HG03342 (cell line): ENCODE results near the gene LIN37.

Source experiments
- ATAC-seq: cut with Tn5 transposase; IDR thresholded peaks from one replicate; pipeline ENCODE4 v1.9.1; 2021; ENCODE audit warnings: mild to moderate bottlenecking, moderate library complexity; ENCODE audit not compliant: unreplicated experiment

The LIN37 gene

DNA sequence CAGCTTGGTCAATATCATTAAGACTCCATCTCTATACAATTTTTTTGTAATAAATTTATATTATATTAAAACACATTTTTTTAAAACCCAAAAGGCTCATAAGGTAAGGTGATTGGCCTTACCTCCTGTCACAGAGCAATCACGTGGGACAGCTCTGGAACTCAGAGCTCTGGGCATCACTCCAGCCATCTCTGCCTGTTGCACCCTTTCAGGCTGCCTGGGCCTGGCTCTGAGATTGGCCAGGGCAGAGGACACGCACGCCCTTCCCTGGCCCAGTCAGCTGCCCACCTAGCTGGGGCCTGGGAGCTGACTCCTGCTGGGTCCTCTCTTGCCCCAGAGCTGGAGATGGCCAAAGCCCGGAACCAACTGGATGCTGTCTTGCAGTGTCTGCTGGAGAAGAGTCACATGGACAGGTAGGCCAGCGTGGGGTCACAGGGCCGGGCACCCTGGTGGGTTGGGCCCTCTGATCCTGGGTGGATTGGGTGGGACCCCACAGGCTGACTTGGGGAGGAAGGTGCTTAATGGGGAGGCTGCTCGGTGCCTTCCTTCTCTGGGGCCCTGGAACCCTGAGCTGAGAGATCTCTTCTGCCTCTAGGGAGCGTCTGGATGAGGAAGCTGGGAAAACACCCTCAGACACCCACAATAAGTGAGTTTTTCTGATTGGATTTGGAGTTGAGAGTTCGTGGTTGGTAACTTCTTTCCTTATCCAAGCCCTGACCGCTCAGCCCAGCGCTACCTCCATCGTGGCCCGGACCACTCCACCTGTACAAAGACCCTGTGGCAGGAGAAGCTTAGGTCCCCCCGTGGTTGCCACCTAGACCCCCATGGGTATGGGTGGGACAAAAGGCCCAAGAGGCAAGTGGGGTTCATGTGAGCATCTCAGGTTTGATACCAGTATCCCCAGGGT, 3.7 kb downstream of the LIN37 start:
- ATAC-seq, result no peak

- ATAC-seq, result no peak
Observed at GRCh38 chr19:35752746-35753350, 4.5 kb downstream of the LIN37 start.

DNA sequence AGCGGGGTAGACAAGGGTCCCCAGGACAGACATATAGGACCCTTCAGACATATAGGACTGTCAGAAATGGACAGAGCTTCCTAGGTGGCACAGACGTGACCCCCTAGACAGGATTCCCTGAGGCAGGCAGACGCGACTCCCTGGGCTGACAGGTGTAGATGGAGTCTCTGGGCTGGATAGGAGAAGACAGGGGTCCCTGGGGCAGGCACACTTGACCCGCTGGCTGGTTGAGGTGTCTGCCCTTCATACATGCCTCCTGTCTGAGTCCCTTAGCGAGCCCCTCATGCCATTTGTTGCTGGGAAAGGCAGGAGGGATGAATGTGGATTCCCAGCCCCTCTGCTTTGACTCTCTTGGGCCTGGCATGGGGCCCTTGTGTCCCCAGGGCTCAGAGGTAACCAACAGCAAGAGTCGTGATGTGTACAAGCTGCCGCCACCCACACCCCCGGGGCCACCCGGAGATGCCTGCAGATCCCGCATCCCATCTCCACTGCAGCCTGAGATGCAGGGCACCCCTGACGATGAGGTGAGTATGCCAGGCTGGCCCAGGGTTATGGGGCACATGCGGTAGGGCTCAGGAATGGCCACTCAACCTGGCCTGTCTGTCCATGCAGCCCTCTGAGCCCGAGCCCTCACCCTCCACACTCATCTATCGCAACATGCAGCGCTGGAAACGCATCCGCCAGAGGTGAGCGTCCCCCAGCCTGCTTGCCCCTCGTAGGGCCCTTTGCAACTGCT, 5.4 kb downstream of the LIN37 start:
- no peak for ATAC-seq

DNA sequence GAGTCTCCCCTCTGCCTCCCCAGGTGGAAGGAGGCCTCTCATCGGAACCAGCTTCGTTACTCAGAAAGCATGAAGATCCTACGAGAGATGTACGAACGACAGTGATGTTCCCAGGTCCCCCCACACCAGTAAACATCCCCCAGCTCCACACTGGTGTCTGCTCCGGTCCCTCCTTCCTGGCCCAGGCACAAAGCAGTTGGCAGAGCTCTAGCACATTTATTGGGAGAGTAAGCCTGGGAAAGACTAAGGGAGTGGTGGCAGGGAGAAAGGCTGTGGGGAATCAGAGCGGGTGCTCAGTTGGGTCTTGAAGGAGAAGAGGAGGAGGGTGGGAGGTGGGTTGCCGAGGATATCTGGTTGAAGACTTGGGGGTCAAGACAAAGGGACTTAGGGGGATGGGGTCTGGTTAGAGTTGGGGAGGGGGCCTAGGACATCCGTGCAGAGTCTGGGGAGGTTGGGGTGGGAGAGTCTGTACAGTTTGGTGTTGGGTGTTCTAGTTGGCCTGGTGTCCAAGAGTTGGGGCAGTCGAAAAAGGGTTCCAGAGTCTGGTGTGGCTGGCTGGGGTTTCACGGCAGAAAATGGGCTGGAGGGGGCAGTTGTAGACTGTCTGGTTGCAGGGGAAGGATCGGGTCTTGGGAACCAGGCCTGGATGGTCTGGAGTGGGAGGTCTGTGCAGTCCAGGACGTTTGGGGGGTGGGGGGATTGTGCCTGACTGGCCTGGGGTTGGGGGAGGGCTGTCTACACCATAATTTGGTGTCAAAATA, 6.2 kb downstream of the LIN37 start:
- no peak for ATAC-seq

DNA sequence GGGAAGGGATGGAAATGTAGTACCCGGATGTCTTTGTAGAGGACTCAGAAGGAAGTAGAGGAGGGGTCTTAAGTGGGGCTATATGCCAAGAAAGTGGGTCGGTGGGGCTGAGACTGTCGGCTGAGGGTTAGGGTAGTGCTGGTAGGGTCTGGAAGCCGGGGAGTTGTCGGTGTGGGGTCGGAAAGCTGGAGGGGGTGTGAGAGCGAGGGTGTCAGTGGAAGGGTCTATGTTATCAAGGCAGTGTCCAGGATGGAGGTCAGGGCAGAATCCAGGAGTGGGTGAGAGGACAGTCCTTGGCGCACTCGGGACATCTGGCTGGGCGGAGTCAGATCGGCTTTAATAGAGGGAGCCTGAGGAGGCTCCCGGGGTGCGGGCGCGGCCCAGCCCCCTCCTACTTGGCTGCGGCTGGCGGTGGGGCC, 6.8 kb downstream of the LIN37 start:
- no peak for ATAC-seq

DNA sequence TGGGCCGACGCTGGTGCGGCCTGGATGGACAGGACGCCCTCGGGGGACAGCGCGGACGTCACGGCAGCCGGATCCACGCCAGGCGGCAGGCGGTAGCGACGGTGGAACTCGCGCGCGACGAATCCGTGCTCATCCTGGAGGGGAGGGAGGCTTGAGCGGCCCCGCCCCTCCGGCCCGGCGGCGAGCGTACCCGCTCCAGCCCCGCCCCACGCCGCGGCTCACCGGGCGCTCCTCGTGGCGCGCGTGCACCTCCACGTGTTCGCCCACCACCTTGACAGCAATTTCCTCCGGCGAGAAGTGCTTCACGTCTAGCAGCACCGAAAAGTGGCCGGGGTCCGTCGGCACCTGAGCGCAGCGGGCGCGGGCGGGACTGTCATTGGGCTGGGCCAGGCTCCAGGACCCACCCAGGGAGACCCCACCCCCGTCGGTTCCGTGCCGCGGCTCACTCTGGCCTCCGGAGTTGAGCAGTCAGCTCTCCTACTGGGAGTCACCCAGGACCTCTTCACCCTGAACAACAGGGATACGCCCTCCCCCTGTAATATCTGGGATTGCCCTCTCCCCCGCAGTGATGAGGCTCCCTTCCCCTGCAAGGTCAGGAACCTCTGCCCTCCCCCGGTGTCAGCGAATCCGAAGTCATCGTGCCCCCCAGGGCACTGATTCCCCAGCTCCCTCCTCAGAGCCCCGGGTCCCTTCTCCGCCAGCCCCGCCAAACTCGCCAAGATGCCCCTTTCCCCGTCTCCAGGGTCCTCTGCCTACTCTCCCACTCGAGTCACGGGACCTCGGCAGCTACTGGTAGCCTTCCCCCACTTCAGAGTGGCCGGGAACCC, 7.4 kb downstream of the LIN37 start:
- ATAC-seq, result no peak

DNA sequence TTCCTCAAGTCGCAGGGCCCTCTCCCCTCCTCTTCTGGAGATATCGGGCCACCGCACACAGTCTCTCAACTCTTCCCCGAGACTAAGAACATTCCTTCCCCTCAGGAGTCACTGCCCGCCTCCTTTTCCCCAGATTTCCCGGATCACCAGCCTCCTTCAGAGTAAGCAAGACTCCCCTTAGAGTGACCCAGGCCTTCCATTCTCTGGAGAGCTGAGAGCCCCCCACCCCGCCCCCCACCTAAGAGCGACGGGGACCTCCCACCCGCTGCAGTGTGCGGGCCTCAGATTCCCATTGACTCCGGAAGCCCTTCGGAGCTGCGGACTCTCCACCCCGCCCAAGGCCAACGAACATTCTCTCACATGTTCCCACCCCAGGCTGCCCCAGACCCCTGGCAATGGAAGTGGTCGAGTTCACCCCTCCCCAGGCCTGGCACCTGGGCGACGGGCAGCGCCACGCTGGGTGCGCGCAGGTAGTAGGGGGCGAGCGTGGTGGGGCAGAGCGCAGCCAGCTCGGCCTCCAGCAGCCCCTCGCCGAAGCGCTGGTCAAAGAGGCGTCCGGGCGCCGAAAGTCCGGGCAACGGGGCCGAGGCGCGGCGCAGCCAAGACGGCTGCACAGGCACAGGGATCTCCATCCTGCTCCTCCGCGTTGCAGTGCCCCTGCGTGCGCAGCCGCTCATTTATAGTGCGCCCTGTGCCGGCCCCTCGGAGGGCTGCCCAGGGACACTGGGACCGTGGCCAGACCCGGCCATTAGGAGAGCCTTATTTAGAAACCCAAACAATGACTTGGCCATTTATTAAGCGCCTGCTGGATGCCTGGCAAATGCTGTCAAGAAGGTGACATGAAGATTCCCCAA, 8.2 kb downstream of the LIN37 start, which contains the start of gene HSPB6:
Gene HSPB6, minus strand, starts transcription at position 653 of the 854 bp plus-strand sequence. Its CDS starts 21 bp downstream, at position 632.
- ATAC-seq, result no peak

DNA sequence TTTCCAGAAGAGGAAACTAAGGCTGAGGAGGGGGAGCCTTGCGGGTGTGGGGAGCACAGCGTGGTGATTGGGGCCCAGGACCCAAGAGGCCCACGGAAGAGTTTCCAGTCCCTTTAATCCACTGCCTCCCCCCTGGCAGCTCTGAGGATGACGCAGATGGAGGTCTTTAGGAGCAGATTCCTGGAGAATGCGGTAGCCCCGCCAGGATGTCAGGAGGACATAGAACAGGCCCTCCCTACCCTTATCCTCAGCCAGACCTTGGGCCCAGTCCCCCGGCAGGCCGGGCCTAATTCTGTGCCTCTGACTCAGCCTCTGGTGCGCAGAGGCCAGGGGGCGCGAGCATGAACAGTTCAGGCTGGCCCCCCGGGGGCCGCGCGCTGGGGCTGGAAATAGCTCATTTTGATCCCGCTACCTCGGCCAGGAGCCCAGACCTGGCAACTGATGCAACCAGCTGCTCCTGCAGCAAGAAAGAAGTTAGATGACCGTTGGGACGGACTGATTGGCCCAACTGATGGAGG, 8.9 kb downstream of the LIN37 start:
- ATAC-seq, result peak; percentile 9

GRCh38 chr19:35757749-35758608, 9.6 kb downstream of the LIN37 start, which contains the start of gene PROSER3:
PROSER3 (plus strand) TSS chr19:35758176; CDS start chr19:35758216, 40 bp downstream.
- ATAC-seq, result peak; percentile 94

GRCh38 chr19:35759697-35760096, 11.3 kb downstream of the LIN37 start:
- no peak for ATAC-seq

DNA sequence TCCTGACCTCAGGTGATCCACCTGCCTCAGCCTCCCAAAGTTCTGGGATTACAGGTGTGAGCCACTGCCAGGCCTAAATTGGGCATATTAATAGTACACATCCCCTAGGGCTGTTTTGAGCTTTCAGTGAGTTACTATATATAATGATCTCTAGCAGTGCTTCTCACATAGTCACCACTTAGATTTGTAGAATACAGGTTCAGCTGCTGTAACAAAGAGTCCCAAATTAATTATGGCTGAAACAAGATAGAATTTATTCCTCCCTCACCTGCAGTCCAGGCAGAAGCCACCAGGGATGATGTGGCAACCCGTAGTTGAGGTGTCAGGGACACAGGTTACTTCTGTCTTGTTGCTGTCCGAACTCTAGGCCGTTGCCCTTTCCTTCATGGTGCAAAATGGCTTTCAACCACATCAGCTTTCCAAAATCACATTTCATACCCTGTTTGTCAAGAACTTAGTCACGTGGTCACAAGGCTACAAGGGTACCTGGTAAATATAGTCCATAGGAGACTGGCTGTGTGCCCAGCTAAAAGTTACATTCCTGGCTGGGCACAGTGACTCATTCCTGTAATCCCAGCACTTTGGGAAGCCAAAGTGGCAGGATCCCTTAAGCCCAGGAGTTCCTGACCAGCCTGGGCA, 12.5 kb downstream of the LIN37 start:
- ATAC-seq, result no peak

DNA sequence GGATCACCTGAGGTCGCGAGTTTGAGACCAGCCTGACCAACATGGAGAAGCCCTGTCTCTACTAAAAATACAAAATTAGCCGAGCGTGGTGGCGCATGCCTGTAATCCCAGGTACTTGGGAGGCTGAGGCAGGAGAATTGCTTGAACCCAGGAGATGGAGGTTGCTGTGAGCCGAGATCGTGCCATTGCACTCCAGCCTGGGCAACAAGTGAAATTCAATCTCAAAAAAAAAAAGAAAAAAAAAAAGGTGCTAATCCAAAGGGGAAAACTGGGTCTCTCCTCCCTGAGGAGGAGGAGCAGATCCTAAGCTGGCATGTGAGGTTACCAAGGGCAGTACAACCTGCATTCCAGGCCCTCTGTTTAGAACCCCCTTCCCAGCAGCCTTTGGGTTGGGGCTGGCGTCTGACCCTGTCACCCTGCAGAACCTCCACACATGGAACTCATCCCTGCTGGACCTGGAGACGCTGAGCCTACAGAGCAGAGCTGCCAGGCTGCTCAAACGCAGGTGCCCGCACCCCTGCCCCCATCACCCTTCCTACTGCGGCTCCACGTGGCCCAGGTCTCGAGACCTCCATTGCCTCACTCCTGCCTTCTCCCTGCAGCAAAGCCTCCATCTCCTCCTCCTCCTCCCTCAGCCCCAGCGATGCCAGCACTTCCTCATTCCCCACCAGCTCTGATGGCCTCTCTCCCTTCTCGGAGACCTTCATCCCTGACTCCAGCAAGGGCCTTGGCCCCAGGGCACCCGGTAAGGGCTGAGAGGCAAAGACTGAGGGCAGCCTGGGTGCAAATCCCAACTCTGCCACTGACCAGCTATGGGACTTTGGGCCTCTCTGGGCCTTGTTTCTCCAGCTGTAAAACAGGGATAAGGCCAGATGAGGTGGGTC, 16.3 kb downstream of the LIN37 start:
- ATAC-seq, result no peak

DNA sequence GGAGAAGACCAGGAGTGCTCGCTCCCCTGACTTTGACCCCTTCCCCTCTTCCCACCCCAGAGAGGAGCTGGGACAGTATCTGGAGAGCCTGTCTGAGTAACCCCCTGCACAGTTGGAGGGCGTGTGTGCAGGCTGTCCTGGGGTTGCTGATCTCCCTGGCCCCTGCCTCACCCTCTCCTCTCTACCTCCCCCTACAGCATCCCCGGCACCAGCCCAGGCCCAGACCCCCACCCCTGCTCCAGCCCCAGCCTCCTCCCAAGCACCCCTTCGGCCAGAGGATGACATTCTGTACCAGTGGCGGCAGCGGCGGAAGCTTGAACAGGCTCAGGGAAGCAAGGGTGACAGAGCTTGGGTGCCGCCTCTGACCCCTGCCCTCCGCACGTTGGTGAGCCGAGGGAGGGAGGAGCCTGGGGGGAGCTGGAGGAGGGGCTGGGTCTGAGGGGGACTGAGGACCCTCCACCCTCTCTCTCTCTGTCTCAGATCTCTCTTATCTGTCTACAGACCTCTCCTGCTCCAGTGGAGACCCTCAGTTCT, 18.3 kb downstream of the LIN37 start:
- no peak for ATAC-seq

DNA sequence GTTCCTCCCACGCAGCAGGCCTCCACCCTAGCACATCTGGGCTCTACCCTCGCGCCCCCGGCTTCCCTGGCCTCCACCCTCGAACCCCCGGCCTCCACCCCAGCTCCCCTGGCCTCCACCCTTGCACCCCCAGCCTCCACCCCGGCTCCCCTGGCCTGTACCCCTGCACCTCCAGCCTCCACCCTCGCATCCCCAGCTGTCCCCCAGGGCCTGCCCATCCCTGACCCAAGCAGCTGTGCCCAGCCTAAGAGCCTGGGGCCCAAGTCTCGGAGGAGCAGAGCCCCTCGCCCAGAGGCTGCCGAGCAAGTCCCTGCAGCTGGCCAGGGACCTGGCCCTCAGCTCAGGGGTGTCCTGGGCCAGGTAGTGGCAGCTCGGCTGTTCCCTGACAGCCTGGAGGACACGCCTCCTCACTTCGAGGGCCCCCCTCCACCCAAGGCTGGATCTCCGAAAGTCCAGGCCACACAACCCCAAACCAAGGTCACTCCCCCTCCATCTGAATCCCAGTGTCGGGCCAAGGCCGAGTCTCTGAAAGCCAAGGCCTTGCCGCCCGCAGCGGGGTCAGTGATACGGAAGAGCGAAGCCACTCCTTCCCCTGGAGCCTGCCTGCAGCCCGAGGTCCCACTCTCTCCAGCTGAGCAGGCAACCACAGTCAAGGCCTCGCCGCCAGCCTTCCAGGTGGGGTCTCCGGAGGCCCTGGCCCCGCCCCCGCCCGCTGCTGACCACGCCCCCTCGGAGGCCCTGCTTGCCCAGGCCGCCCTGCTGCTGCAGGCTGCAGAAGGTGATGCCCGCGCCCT, 19.1 kb downstream of the LIN37 start:
- ATAC-seq, result no peak

DNA sequence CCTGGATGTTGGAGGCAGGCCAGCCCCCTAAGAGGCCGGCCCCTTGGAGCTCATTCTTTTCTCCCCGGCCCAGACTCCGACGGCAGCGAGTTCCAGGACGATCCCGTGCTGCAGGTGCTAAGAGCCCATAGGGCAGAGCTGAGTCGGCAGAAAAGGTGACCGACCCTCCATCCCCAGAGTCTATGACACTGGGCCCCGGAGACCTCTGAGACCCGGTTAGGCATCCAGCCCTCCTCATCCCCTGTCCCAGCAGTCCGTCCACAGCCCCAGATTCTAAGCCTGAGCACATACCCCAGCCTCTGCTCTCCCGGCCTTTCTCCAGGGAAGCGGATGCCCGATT, 19.7 kb downstream of the LIN37 start:
- no peak for ATAC-seq
